Measurements from ENCODE around the gene S100A9. TPM values are rescaled to one million over a fixed set of nuclear protein-coding genes. Genes with fewer than 3 reads are reported as not detected.

S100A9 gene
- total RNA-seq (10 to 100 TPM in 1 of 5 donors, 1 to 10 TPM in 2, under 1 TPM in 1, not detected in 1; 0.98 to 11.5 (median 2.5) TPM), total RNA-seq (0 to 15.3 (median 0.47) reads per million in 29 experiments)
- 50.9 TPM for total RNA-seq (2013)

GRCh38 chr1:153357853-153358690, at the start of gene S100A9:
Gene S100A9 (plus strand): TSS chr1:153357854. CDS start chr1:153358284, 430 bp downstream.
- Mint-ChIP-seq H3K27ac (peak within 1 kb of the TSS in 1 of 2 donors; percentile 17), H3K27me3 (peaks cover 2 to 4% of the 10 kb centered on the region in 2 donors), H3K9me3 (no peaks in the 10 kb centered on the region), H3K4me3 (peak within 1 kb of the TSS in 1 of 3 donors; percentile 62), H3K4me1 (peaks cover 19 to 32% (median 23%) of the 10 kb centered on the region in 3 donors), H3K36me3 (no peaks in the 10 kb centered on the region)
- CTCF ChIA-PET: interaction anchor here in 1 of 2 donors (0.6 to 1.6 kb wide), 3 partner anchors 24 to 137 kb away, joined by 3 to 7 read pairs (median 3); no protein-coding TSS in a partner anchor
- Histone ChIP-seq H3K36me3 (ENCODE audit: control insufficient read depth in 2 of 2, extremely low read depth in 1 of 2, insufficient read depth in 1 of 2, low read length in 1 of 2) (no peaks in the 10 kb centered on the region), H3K4me3 (ENCODE audit: control insufficient read depth in 1 of 2, extremely low read depth in 1 of 2, low read length in 1 of 2) (peak within 1 kb of the TSS in 1 of 2 donors; percentile 0), H3K27me3 (replicated peaks in 1 of 2; ENCODE audit: control insufficient read depth in 2 of 2, extremely low read depth in 1 of 2, insufficient read depth in 2 of 2, low read length in 1 of 2) (peaks cover 0 to 27% of the 10 kb centered on the region in 2 experiments), H3K4me1 (ENCODE audit: control insufficient read depth in 1 of 2, extremely low read depth in 1 of 2, insufficient read depth in 2 of 2, low read length in 2 of 2) (peaks cover 6 to 19% of the 10 kb centered on the region in 2 experiments), H3K9me3 (no peaks in the 10 kb centered on the region), H3K27ac (ENCODE audit: low read length) (no peak within 1 kb of the TSS)
- POLR2A ChIA-PET: no interaction called here
- DNase-seq: no peak
- ATAC-seq (replicated peaks in 1 of 4): no peak
- WGBS (ENCODE audit: insufficient coverage): 73% methylated on average over 9 of the region's 11 CpGs

- ChIA-PET POLR2A (no interaction called here), CTCF (no interaction called here)
- no peak overlapping the region for H3K4me3 ChIP-seq (ENCODE audit: control insufficient read depth in 1 of 2, extremely low read depth in 1 of 2, low read length in 1 of 2)
- no peaks in the 10 kb centered on the region for H3K4me1 ChIP-seq (ENCODE audit: control insufficient read depth in 1 of 2, extremely low read depth in 1 of 2, insufficient read depth in 2 of 2, low read length in 2 of 2)
- ATAC-seq (replicated peaks in 1 of 4): no peak
- H3K27me3 Mint-ChIP-seq: peaks cover 12 to 27% of the 10 kb centered on the region in 2 donors
- peaks cover 0 to 38% of the 10 kb centered on the region in 2 experiments for H3K27me3 ChIP-seq (replicated peaks in 1 of 2; ENCODE audit: control insufficient read depth in 2 of 2, extremely low read depth in 1 of 2, insufficient read depth in 2 of 2, low read length in 1 of 2)
- H3K4me3 Mint-ChIP-seq: no peak overlapping the region
- no peaks in the 10 kb centered on the region for H3K9me3 Mint-ChIP-seq
- H3K27ac Mint-ChIP-seq: no peak overlapping the region
- no peaks in the 10 kb centered on the region for H3K36me3 Mint-ChIP-seq
- no peak overlapping the region for H3K27ac ChIP-seq (ENCODE audit: low read length)
- H3K36me3 ChIP-seq (ENCODE audit: control insufficient read depth in 2 of 2, extremely low read depth in 1 of 2, insufficient read depth in 1 of 2, low read length in 1 of 2): no peaks in the 10 kb centered on the region
- H3K4me1 Mint-ChIP-seq: no peaks in the 10 kb centered on the region
- no peaks in the 10 kb centered on the region for H3K9me3 ChIP-seq
- no peak for DNase-seq
- WGBS (ENCODE audit: insufficient coverage): 73% methylated on average over 2 of the region's 2 CpGs
Observed at GRCh38 chr1:153308540-153308939, 49.1 kb upstream of the S100A9 start.

- WGBS (ENCODE audit: insufficient coverage): no CpG with 5 or more reads among the region's 2 CpGs
- Histone ChIP-seq H3K27me3 (replicated peaks in 1 of 2; ENCODE audit: control insufficient read depth in 2 of 2, extremely low read depth in 1 of 2, insufficient read depth in 2 of 2, low read length in 1 of 2) (peaks cover 0 to 38% of the 10 kb centered on the region in 2 experiments), H3K4me1 (ENCODE audit: control insufficient read depth in 1 of 2, extremely low read depth in 1 of 2, insufficient read depth in 2 of 2, low read length in 2 of 2) (no peaks in the 10 kb centered on the region), H3K4me3 (ENCODE audit: control insufficient read depth in 1 of 2, extremely low read depth in 1 of 2, low read length in 1 of 2) (no peak overlapping the region), H3K9me3 (no peaks in the 10 kb centered on the region), H3K36me3 (ENCODE audit: control insufficient read depth in 2 of 2, extremely low read depth in 1 of 2, insufficient read depth in 1 of 2, low read length in 1 of 2) (no peaks in the 10 kb centered on the region), H3K27ac (ENCODE audit: low read length) (no peak overlapping the region)
- Mint-ChIP-seq H3K27me3 (peaks cover 12 to 27% of the 10 kb centered on the region in 2 donors), H3K9me3 (no peaks in the 10 kb centered on the region), H3K36me3 (no peaks in the 10 kb centered on the region), H3K4me3 (no peak overlapping the region), H3K4me1 (no peaks in the 10 kb centered on the region), H3K27ac (no peak overlapping the region)
- ATAC-seq (replicated peaks in 1 of 4): no peak
- POLR2A ChIA-PET: no interaction called here
- CTCF ChIA-PET: no interaction called here
- no peak for DNase-seq
Observed at GRCh38 chr1:153309441-153309840, 48.2 kb upstream of the S100A9 start.

GRCh38 chr1:153310526-153310925, 47.1 kb upstream of the S100A9 start:
- Mint-ChIP-seq H3K4me1 (no peaks in the 10 kb centered on the region), H3K27ac (no peak overlapping the region), H3K27me3 (peaks cover 17 to 27% of the 10 kb centered on the region in 2 donors), H3K36me3 (no peaks in the 10 kb centered on the region), H3K9me3 (peaks cover 0 to 4% (median 0%) of the 10 kb centered on the region in 3 donors), H3K4me3 (no peak overlapping the region)
- 78% methylated on average over 4 of the region's 7 CpGs for WGBS (ENCODE audit: insufficient coverage)
- Histone ChIP-seq H3K27me3 (replicated peaks in 1 of 2; ENCODE audit: control insufficient read depth in 2 of 2, extremely low read depth in 1 of 2, insufficient read depth in 2 of 2, low read length in 1 of 2) (peaks cover 0 to 38% of the 10 kb centered on the region in 2 experiments), H3K4me1 (ENCODE audit: control insufficient read depth in 1 of 2, extremely low read depth in 1 of 2, insufficient read depth in 2 of 2, low read length in 2 of 2) (no peaks in the 10 kb centered on the region), H3K4me3 (ENCODE audit: control insufficient read depth in 1 of 2, extremely low read depth in 1 of 2, low read length in 1 of 2) (no peak overlapping the region), H3K9me3 (no peaks in the 10 kb centered on the region), H3K36me3 (ENCODE audit: control insufficient read depth in 2 of 2, extremely low read depth in 1 of 2, insufficient read depth in 1 of 2, low read length in 1 of 2) (no peaks in the 10 kb centered on the region), H3K27ac (ENCODE audit: low read length) (no peak overlapping the region)
- CTCF ChIA-PET: no interaction called here
- POLR2A ChIA-PET: no interaction called here
- ATAC-seq (replicated peaks in 1 of 4) (no peak), DNase-seq (no peak)

GRCh38 chr1:153312570-153313186, 45.0 kb upstream of the S100A9 start, which contains the start of gene PGLYRP3:
Gene PGLYRP3 (minus strand): TSS chr1:153312952. CDS start chr1:153310665, 2,287 bp downstream.
- no peak for ATAC-seq (replicated peaks in 1 of 4)
- peaks cover 0 to 4% (median 0%) of the 10 kb centered on the region in 3 donors for H3K9me3 Mint-ChIP-seq
- H3K27ac Mint-ChIP-seq: no peak within 1 kb of the TSS

GRCh38 chr1:153313288-153313687, 44.4 kb upstream of the S100A9 start:
- no peak for ATAC-seq (replicated peaks in 1 of 4)
- 83% methylated on average over 2 of the region's 2 CpGs for WGBS (ENCODE audit: insufficient coverage)

More at GRCh38 chr1:153312570-153313186, 45.0 kb upstream of the S100A9 start, which contains the start of gene PGLYRP3:
- no peak for DNase-seq
- H3K36me3 Mint-ChIP-seq: no peaks in the 10 kb centered on the region
- Histone ChIP-seq H3K4me1 (ENCODE audit: control insufficient read depth in 1 of 2, extremely low read depth in 1 of 2, insufficient read depth in 2 of 2, low read length in 2 of 2) (no peaks in the 10 kb centered on the region), H3K4me3 (ENCODE audit: control insufficient read depth in 1 of 2, extremely low read depth in 1 of 2, low read length in 1 of 2) (no peak within 1 kb of the TSS), H3K9me3 (no peaks in the 10 kb centered on the region), H3K27ac (ENCODE audit: low read length) (no peak within 1 kb of the TSS), H3K36me3 (ENCODE audit: control insufficient read depth in 2 of 2, extremely low read depth in 1 of 2, insufficient read depth in 1 of 2, low read length in 1 of 2) (no peaks in the 10 kb centered on the region), H3K27me3 (replicated peaks in 1 of 2; ENCODE audit: control insufficient read depth in 2 of 2, extremely low read depth in 1 of 2, insufficient read depth in 2 of 2, low read length in 1 of 2) (peaks cover 0 to 20% of the 10 kb centered on the region in 2 experiments)
- ChIA-PET POLR2A (no interaction called here), CTCF (interaction anchor here in 1 of 2 donors (0.6 kb wide), 1 partner anchor 399 kb away, joined by 5 read pairs; no protein-coding TSS in a partner anchor)
- H3K4me3 Mint-ChIP-seq: no peak within 1 kb of the TSS
- peaks cover 12 to 21% of the 10 kb centered on the region in 2 donors for H3K27me3 Mint-ChIP-seq
- no peaks in the 10 kb centered on the region for H3K4me1 Mint-ChIP-seq
- WGBS (ENCODE audit: insufficient coverage): 100% methylated on average over 2 of the region's 4 CpGs

More at GRCh38 chr1:153313288-153313687, 44.4 kb upstream of the S100A9 start:
- DNase-seq: no peak
- no peak overlapping the region for H3K27ac ChIP-seq (ENCODE audit: low read length)
- POLR2A ChIA-PET: no interaction called here
- H3K4me1 ChIP-seq (ENCODE audit: control insufficient read depth in 1 of 2, extremely low read depth in 1 of 2, insufficient read depth in 2 of 2, low read length in 2 of 2): no peaks in the 10 kb centered on the region
- H3K36me3 ChIP-seq (ENCODE audit: control insufficient read depth in 2 of 2, extremely low read depth in 1 of 2, insufficient read depth in 1 of 2, low read length in 1 of 2): no peaks in the 10 kb centered on the region
- H3K9me3 Mint-ChIP-seq: peaks cover 0 to 4% (median 3%) of the 10 kb centered on the region in 3 donors
- H3K36me3 Mint-ChIP-seq: no peaks in the 10 kb centered on the region
- peaks cover 0 to 18% of the 10 kb centered on the region in 2 experiments for H3K27me3 ChIP-seq (replicated peaks in 1 of 2; ENCODE audit: control insufficient read depth in 2 of 2, extremely low read depth in 1 of 2, insufficient read depth in 2 of 2, low read length in 1 of 2)
- no peaks in the 10 kb centered on the region for H3K4me1 Mint-ChIP-seq
- H3K4me3 Mint-ChIP-seq: no peak overlapping the region
- H3K4me3 ChIP-seq (ENCODE audit: control insufficient read depth in 1 of 2, extremely low read depth in 1 of 2, low read length in 1 of 2): no peak overlapping the region
- H3K27ac Mint-ChIP-seq: no peak overlapping the region
- H3K9me3 ChIP-seq: no peaks in the 10 kb centered on the region
- peaks cover 14 to 18% of the 10 kb centered on the region in 2 donors for H3K27me3 Mint-ChIP-seq
- CTCF ChIA-PET: no interaction called here

Data from T-cell (primary cell).